ENCODE data around the gene CAB39L. TPM values are rescaled to one million over a fixed set of nuclear protein-coding genes. Genes with fewer than 3 reads are reported as not detected.
"Not testable (repeated sequence)": the region's sequence is repeated elsewhere in the genome, so short reads cannot be mapped to it uniquely, and the experiment has no call there.

The CAB39L gene
- total and polyA plus RNA-seq, 2 experiments from 2014 or later: 6.1 to 7.3 TPM

GRCh38 chr13:49336655-49337054 is 107.2 kb downstream of the CAB39L start:
- Histone ChIP-seq H2AFZ (no peak overlapping the region), H3K9me2 (ENCODE audit: insufficient read depth) (no peaks in the 10 kb centered on the region), H4K20me1 (ENCODE audit: insufficient read depth) (no peaks in the 10 kb centered on the region), H3K9me3 (ENCODE audit: low read depth) (no peaks in the 10 kb centered on the region), H3K36me3 (ENCODE audit: low read depth) (no peaks in the 10 kb centered on the region), H3K4me2 (ENCODE audit: unreplicated experiment) (no peak overlapping the region), H3K9ac (no peak overlapping the region), H3K27me3 (replicated peaks; ENCODE audit: insufficient read depth) (no peaks in the 10 kb centered on the region), H3K79me2 (ENCODE audit: insufficient read depth) (no peaks in the 10 kb centered on the region), H3K4me1 (ENCODE audit: insufficient read depth) (no peaks in the 10 kb centered on the region), H3K4me3 (no peak overlapping the region), H3F3A (ENCODE audit: insufficient read depth) (no peaks in the 10 kb centered on the region), H3K27ac (no peak overlapping the region)
- in situ Hi-C loops (cut with MboI): no loop called here
- WGBS, 2 experiments (ENCODE audit: low coverage in 1 of 2, low lambda C conversion rate in 2 of 2, missing lambda C conversion rate in 2 of 2): 80% methylated on average over 4 of the region's 4 CpGs
- no peak for DNase-seq
- TF ChIP-seq EZH2 (IDR thresholded peaks at IDR 0.05; ENCODE audit: insufficient read depth, poor library complexity, severe bottlenecking) (no peak), EZH2phosphoT487 (IDR thresholded peaks at IDR 0.05; ENCODE audit: insufficient read depth, low read depth) (no peak)

- Histone ChIP-seq H4K20me1 (ENCODE audit: insufficient read depth) (no peaks in the 10 kb centered on the region), H3K9me2 (ENCODE audit: insufficient read depth) (no peaks in the 10 kb centered on the region), H3K79me2 (ENCODE audit: insufficient read depth) (no peaks in the 10 kb centered on the region), H3K4me1 (ENCODE audit: insufficient read depth) (no peaks in the 10 kb centered on the region), H3K4me2 (ENCODE audit: unreplicated experiment) (no peak overlapping the region), H3K9me3 (ENCODE audit: low read depth) (no peaks in the 10 kb centered on the region), H2AFZ (no peak overlapping the region), H3K27ac (no peak overlapping the region), H3K4me3 (no peak overlapping the region), H3F3A (ENCODE audit: insufficient read depth) (no peaks in the 10 kb centered on the region), H3K9ac (no peak overlapping the region), H3K27me3 (replicated peaks; ENCODE audit: insufficient read depth) (no peaks in the 10 kb centered on the region), H3K36me3 (ENCODE audit: low read depth) (no peaks in the 10 kb centered on the region)
- no peak for DNase-seq
- in situ Hi-C loops (cut with MboI): no loop called here
- TF ChIP-seq EZH2phosphoT487 (IDR thresholded peaks at IDR 0.05; ENCODE audit: insufficient read depth, low read depth): no peak
- no peak for TF ChIP-seq EZH2 (IDR thresholded peaks at IDR 0.05; ENCODE audit: insufficient read depth, poor library complexity, severe bottlenecking)
- WGBS, 2 experiments (ENCODE audit: low coverage in 1 of 2, low lambda C conversion rate in 2 of 2, missing lambda C conversion rate in 2 of 2): 98 to 100% methylated on average over 1 of the region's 1 CpG
These were observed 113.4 kb downstream of the CAB39L start for GRCh38 chr13:49330546-49330864.

DNA sequence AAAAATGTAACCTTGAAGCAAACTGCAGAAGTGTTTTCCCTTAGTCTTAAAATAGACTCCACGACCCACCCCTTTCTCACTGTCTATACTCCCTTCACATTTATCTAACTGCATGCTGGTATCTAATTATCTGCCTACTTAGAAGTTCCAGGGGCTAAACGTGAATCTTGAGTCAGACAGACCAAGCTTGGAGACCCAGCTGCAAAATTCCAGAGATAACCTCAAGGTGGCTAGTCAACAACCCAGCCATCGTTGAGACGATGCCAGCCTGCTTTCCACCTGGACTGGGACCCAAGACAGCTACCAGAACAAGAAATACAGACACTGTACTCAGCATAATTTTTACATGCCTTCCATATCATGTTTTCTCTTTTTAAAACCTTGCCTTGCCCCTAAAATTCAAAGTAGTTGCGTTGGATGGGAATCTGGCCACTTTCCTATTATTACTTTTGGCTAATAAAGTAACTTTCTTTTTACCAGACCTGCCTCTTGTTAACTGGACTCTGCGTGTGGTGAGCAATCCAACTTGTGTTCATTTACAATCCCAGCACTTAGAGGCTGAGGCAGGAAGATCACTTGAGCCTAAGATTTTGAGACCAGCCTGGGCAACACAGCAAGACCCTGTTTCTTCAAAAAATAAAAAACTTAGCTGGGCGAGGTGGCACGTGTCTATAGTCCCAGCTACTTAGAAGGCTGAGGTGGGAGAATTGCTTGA is 113.9 kb downstream of the CAB39L start:
- H3K36me3 ChIP-seq (ENCODE audit: low read depth): no peaks in the 10 kb centered on the region
- no peaks in the 10 kb centered on the region for H3F3A ChIP-seq (ENCODE audit: insufficient read depth)
- H4K20me1 ChIP-seq (ENCODE audit: insufficient read depth): no peaks in the 10 kb centered on the region
- H3K4me3 ChIP-seq: no peak overlapping the region
- WGBS, 2 experiments (ENCODE audit: low coverage in 1 of 2, low lambda C conversion rate in 2 of 2, missing lambda C conversion rate in 2 of 2): 82 to 86% methylated on average over 8 of the region's 8 CpGs
- no peak for TF ChIP-seq EZH2 (IDR thresholded peaks at IDR 0.05; ENCODE audit: insufficient read depth, poor library complexity, severe bottlenecking)
- TF ChIP-seq EZH2phosphoT487 (IDR thresholded peaks at IDR 0.05; ENCODE audit: insufficient read depth, low read depth): no peak
- H3K27ac ChIP-seq: no peak overlapping the region
- H3K9ac ChIP-seq: no peak overlapping the region
- no peaks in the 10 kb centered on the region for H3K27me3 ChIP-seq (replicated peaks; ENCODE audit: insufficient read depth)
- no peaks in the 10 kb centered on the region for H3K4me1 ChIP-seq (ENCODE audit: insufficient read depth)
- in situ Hi-C loops (cut with MboI): no loop called here
- no peak overlapping the region for H3K4me2 ChIP-seq (ENCODE audit: unreplicated experiment)
- no peaks in the 10 kb centered on the region for H3K9me3 ChIP-seq (ENCODE audit: low read depth)
- no peaks in the 10 kb centered on the region for H3K9me2 ChIP-seq (ENCODE audit: insufficient read depth)
- DNase-seq: no peak
- H2AFZ ChIP-seq: no peak overlapping the region
- H3K79me2 ChIP-seq (ENCODE audit: insufficient read depth): no peaks in the 10 kb centered on the region

GRCh38 chr13:49327145-49327544 is 116.7 kb downstream of the CAB39L start:
- in situ Hi-C loops (cut with MboI); H3K4me3 ChIP-seq; H3K4me2 ChIP-seq (ENCODE audit: unreplicated experiment); H3K9ac ChIP-seq; H2AFZ ChIP-seq; H4K20me1 ChIP-seq (ENCODE audit: insufficient read depth); H3F3A ChIP-seq (ENCODE audit: insufficient read depth); H3K9me2 ChIP-seq (ENCODE audit: insufficient read depth); H3K27me3 ChIP-seq (replicated peaks; ENCODE audit: insufficient read depth); H3K79me2 ChIP-seq (ENCODE audit: insufficient read depth); H3K4me1 ChIP-seq (ENCODE audit: insufficient read depth); H3K36me3 ChIP-seq (ENCODE audit: low read depth); H3K27ac ChIP-seq; H3K9me3 ChIP-seq (ENCODE audit: low read depth); DNase-seq: not testable (repeated sequence)
- 95 to 96% methylated on average over 3 of the region's 3 CpGs for WGBS, 2 experiments (ENCODE audit: low coverage in 1 of 2, low lambda C conversion rate in 2 of 2, missing lambda C conversion rate in 2 of 2)

Measured in GM23248 (cell line).